Measurements from ENCODE around the gene XRCC3.
A peak's percentile ranks its signal among the peaks of the same experiment; 100 is the strongest.

GRCh38 chr14:103698380-103699260, 16.6 kb downstream of the XRCC3 start:
- TF ChIP-seq, protein P1, sequence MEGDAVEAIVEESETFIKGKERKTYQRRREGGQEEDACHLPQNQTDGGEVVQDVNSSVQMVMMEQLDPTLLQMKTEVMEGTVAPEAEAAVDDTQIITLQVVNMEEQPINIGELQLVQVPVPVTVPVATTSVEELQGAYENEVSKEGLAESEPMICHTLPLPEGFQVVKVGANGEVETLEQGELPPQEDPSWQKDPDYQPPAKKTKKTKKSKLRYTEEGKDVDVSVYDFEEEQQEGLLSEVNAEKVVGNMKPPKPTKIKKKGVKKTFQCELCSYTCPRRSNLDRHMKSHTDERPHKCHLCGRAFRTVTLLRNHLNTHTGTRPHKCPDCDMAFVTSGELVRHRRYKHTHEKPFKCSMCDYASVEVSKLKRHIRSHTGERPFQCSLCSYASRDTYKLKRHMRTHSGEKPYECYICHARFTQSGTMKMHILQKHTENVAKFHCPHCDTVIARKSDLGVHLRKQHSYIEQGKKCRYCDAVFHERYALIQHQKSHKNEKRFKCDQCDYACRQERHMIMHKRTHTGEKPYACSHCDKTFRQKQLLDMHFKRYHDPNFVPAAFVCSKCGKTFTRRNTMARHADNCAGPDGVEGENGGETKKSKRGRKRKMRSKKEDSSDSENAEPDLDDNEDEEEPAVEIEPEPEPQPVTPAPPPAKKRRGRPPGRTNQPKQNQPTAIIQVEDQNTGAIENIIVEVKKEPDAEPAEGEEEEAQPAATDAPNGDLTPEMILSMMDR (conservative IDR thresholded peaks at IDR 0.05) = no peak
- peak; percentile 45; the same call in 1 of the 2 replicates for TF ChIP-seq ZFX (IDR thresholded peaks at IDR 0.05)
